PFSK-1 (cell line): ENCODE results near the gene CTDSP2.

ENCODE experiments used
- FOXP2 ChIP-seq: optimal IDR thresholded peaks from 2 replicates; pipeline ENCODE3; 2011; ENCODE audit warnings: borderline replicate concordance, control low read depth, inconsistent platforms; ENCODE audit not compliant: insufficient read depth; ENCODE audit errors: extremely low read length, extremely low read depth
- POLR2AphosphoS5 ChIP-seq: IDR thresholded peaks from 2 replicates; pipeline ENCODE4 v1.6.1; 2012; ENCODE audit warnings: low read depth, mild to moderate bottlenecking, control low read depth, low read length, moderate library complexity
- REST ChIP-seq, 2 experiments: IDR thresholded peaks; 2 replicates each; pipeline versions ENCODE4 v1.6.1 to v1.8.0; 2011 to 2012; ENCODE audit warnings: low read depth in 2 of 2, low read length in 2 of 2, control low read depth in 1 of 2, inconsistent platforms in 1 of 2, mild to moderate bottlenecking in 1 of 2, moderate library complexity in 1 of 2; ENCODE audit not compliant: insufficient read depth in 1 of 2
- SIN3A ChIP-seq: IDR thresholded peaks from 2 replicates; pipeline ENCODE4 v1.6.1; 2012; ENCODE audit warnings: mild to moderate bottlenecking, low read length, moderate library complexity, borderline replicate concordance; ENCODE audit not compliant: insufficient read depth
- TAF1 ChIP-seq: IDR thresholded peaks from 2 replicates; pipeline ENCODE4 v1.6.1; 2012; ENCODE audit warnings: low read length, control low read depth, borderline replicate concordance; ENCODE audit not compliant: insufficient read depth

DNA sequence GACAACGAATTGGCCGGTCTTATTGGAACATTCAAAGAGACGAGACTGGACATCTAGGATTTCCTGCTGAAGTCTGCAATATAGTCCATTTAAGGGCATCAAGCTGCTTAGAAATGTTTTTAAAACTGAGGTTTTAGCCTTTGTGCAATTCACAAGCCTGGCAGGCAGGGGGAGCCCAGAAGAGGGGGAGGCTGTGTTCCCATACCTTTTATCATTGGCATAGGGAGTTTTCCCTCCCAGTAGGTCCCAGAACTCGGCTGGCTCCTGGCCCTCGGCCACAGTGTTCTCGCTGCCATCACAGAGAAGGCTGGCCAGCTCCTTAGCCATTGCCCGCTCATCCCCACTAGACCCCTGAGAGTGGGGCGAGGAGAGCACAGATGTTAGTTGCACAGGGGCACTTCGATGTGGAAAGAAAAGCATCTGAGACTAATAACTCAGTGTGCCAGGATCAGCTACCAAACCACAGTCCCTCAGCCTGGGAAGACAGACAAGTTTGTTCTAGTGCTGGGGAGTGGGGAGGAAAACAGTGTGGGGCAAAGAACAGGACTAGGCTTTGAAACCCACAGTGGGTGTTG is 43.1 kb downstream of the CTDSP2 start:
- TF ChIP-seq POLR2AphosphoS5 (no peak), REST (IDR thresholded peaks at IDR 0.05; ENCODE audit: insufficient read depth in 1 of 2, low read depth in 2 of 2, low read length in 2 of 2) (no peak), SIN3A (no peak), TAF1 (no peak), FOXP2 (no peak)
